ENCODE results near the gene ST6GALNAC2. TPM values are rescaled to one million over a fixed set of nuclear protein-coding genes. Genes with fewer than 3 reads are reported as not detected.

The ST6GALNAC2 gene
- total RNA-seq, 1 donor from 2014 or later, result 0.62 TPM

DNA sequence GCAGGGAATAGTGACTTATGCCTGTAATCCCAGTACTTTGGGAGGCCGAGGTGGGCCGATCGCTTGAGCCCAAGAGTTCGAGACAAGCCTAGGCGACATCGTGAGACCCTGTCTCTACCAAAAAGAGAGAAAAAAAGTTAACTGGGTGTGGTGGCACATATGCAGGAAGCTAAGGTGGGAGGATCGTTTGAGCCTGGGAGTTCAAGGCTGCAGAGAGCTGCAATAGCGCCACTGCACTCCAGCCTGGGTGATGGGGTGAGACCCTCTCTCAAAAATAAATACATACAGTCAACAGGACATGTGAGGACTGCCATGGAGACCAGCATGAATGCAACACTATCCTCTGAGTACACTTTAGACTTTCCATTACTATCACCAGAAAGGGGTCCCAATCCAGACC is 15.4 kb upstream of the ST6GALNAC2 start:
- Mint-ChIP-seq H3K27ac (no peak overlapping the region), H3K9me3 (ENCODE audit: low read depth) (no peaks in the 10 kb centered on the region), H3K36me3 (ENCODE audit: insufficient read depth) (no peaks in the 10 kb centered on the region), H3K4me1 (ENCODE audit: low read depth) (peaks cover 19% of the 10 kb centered on the region), H3K4me3 (ENCODE audit: low read depth) (no peak overlapping the region), H3K27me3 (peaks cover 4% of the 10 kb centered on the region)
- TF ChIP-seq, protein P1, sequence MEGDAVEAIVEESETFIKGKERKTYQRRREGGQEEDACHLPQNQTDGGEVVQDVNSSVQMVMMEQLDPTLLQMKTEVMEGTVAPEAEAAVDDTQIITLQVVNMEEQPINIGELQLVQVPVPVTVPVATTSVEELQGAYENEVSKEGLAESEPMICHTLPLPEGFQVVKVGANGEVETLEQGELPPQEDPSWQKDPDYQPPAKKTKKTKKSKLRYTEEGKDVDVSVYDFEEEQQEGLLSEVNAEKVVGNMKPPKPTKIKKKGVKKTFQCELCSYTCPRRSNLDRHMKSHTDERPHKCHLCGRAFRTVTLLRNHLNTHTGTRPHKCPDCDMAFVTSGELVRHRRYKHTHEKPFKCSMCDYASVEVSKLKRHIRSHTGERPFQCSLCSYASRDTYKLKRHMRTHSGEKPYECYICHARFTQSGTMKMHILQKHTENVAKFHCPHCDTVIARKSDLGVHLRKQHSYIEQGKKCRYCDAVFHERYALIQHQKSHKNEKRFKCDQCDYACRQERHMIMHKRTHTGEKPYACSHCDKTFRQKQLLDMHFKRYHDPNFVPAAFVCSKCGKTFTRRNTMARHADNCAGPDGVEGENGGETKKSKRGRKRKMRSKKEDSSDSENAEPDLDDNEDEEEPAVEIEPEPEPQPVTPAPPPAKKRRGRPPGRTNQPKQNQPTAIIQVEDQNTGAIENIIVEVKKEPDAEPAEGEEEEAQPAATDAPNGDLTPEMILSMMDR (IDR thresholded peaks at IDR 0.05; ENCODE audit: unreplicated experiment), result no peak
- DNase-seq (ENCODE audit: low spot score, unreplicated experiment), result no peak

- TF ChIP-seq, protein P1 (IDR thresholded peaks at IDR 0.05; ENCODE audit: unreplicated experiment), result no peak
- no peak for DNase-seq (ENCODE audit: low spot score, unreplicated experiment)
- Mint-ChIP-seq H3K9me3 (ENCODE audit: low read depth) (no peaks in the 10 kb centered on the region), H3K36me3 (ENCODE audit: insufficient read depth) (no peaks in the 10 kb centered on the region), H3K27me3 (peaks cover 4% of the 10 kb centered on the region), H3K4me3 (ENCODE audit: low read depth) (no peak overlapping the region), H3K4me1 (ENCODE audit: low read depth) (peaks cover 19% of the 10 kb centered on the region), H3K27ac (no peak overlapping the region)
These were observed 14.2 kb upstream of the ST6GALNAC2 start for GRCh38 chr17:76599694-76600460.

DNA sequence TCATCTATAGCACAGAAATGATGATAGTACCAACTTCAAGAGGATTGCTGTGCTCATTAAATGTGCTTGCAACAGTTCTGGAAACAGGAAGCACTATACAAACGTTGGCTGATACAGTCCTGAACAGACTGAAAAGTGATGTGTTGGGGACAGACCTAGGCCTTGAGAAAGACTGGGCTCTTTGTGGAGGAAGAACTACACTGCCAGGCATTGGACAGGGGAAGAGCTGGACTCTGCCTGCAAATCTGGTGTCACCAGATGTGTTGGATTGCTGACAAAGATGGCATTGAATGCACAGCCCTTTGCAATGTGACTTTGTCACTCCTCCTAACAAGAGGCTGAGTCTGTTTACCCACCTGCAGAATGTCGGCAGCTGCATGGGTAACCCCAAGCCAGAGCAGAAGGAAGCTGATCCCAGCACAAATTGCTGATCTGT is 12.4 kb upstream of the ST6GALNAC2 start:
- H3K27ac Mint-ChIP-seq, result no peak overlapping the region
- no peak overlapping the region for H3K4me3 Mint-ChIP-seq (ENCODE audit: low read depth)
- peaks cover 19% of the 10 kb centered on the region for H3K4me1 Mint-ChIP-seq (ENCODE audit: low read depth)
- no peaks in the 10 kb centered on the region for H3K9me3 Mint-ChIP-seq (ENCODE audit: low read depth)
- H3K27me3 Mint-ChIP-seq, result peaks cover 6% of the 10 kb centered on the region
- TF ChIP-seq, protein P1 (IDR thresholded peaks at IDR 0.05; ENCODE audit: unreplicated experiment), result no peak
- H3K36me3 Mint-ChIP-seq (ENCODE audit: insufficient read depth), result no peaks in the 10 kb centered on the region
- no peak for DNase-seq (ENCODE audit: low spot score, unreplicated experiment)

- TF ChIP-seq, protein P1 (IDR thresholded peaks at IDR 0.05; ENCODE audit: unreplicated experiment), result no peak
- peaks cover 19% of the 10 kb centered on the region for H3K4me1 Mint-ChIP-seq (ENCODE audit: low read depth)
- H3K27ac Mint-ChIP-seq, result no peak overlapping the region
- DNase-seq (ENCODE audit: low spot score, unreplicated experiment), result no peak
- H3K4me3 Mint-ChIP-seq (ENCODE audit: low read depth), result no peak overlapping the region
- no peaks in the 10 kb centered on the region for H3K9me3 Mint-ChIP-seq (ENCODE audit: low read depth)
- H3K36me3 Mint-ChIP-seq (ENCODE audit: insufficient read depth), result no peaks in the 10 kb centered on the region
- H3K27me3 Mint-ChIP-seq, result peaks cover 6% of the 10 kb centered on the region
These were observed 11.7 kb upstream of the ST6GALNAC2 start for GRCh38 chr17:76597156-76598003.

DNA sequence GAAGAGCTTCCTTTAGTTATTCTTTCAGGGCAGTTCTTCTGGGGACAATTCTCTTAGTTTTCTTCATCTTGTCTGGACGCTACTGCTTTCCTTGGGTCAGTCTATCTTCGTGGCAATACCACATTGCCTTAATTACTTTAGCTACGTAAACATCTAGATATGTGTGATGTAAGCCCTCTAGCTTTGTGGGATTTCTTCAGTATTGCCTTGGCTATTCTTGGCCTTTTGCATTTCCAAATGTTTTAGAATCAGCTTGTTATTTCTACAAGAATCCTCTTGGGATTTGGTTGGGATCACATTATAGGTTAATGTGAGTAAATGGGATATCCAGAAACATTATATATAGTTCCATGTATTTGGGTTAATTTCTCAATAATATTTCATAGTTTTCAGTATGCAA is 9.0 kb upstream of the ST6GALNAC2 start:
- no peak overlapping the region for H3K27ac Mint-ChIP-seq

More for the DNA sequence above, 9.0 kb upstream of the ST6GALNAC2 start:
- Mint-ChIP-seq H3K27me3 (peaks cover 11% of the 10 kb centered on the region), H3K36me3 (ENCODE audit: insufficient read depth) (no peaks in the 10 kb centered on the region), H3K4me3 (ENCODE audit: low read depth) (no peak overlapping the region), H3K9me3 (ENCODE audit: low read depth) (no peaks in the 10 kb centered on the region), H3K4me1 (ENCODE audit: low read depth) (peaks cover 11% of the 10 kb centered on the region)
- no peak for DNase-seq (ENCODE audit: low spot score, unreplicated experiment)
- TF ChIP-seq, protein P1 (IDR thresholded peaks at IDR 0.05; ENCODE audit: unreplicated experiment), result no peak

All from progenitor cell of endocrine pancreas (in vitro differentiated cells).